Right ventricle myocardium inferior (tissue), 1 donor: Measurements from ENCODE around the gene STRADB. TPM values are rescaled to one million over a fixed set of nuclear protein-coding genes. Genes with fewer than 3 reads are reported as not detected.

Source experiments
- ATAC-seq: fragments of 200-7000 bp; cut with Tn5 transposase; one replicate; pipeline ENCODE4 v1.9.1; 2020; ENCODE audit warnings: mild to moderate bottlenecking, moderate library complexity
- DNase-seq: peaks from one replicate; pipeline ENCODE4 v3.0.0; 2021; ENCODE audit errors: missing footprints
- intact Hi-C: fragments of 100-400 bp; cut with DNase I; formaldehyde crosslinking; loops from one replicate; pipeline ENCODE4 v1.11.0; 2022
- total RNA-seq: library from RNA; stranded (reverse); fragmentation: NEBNext Ultra II Directional; extraction: Animal tissue kit (Norgen Biotek cat#: 25700); gene quantifications from one replicate; pipeline ENCODE4 v1.2.1, GENCODE V29; 2021
- donor health status: DM: no; HTN: yes; CAD: no; lungs with severe emphysema.

The STRADB gene
- total RNA-seq, 1 donor from 2014 or later = 79.1 TPM

DNA sequence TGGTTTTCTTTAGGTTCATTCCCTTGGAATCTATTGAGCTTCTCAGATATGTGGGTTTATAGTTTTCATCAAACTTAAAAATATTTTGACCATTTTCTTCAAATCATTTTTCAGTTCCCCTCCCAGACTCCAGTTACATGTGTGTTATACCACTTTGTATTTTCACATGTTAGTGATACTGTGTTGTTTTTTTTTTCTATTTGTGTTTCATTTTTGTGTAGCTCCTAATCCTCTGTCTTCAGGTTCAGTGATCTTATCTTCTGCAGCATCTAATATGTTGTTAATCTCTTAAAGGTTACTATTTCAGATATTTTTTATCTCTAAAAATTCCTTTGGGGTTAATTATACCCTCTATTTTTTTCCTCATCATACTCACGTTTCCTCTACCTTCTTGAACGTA lies 51.2 kb downstream of the STRADB start:
- ATAC-seq (no peak), DNase-seq (no peak)
- intact Hi-C loops = no loop called here

DNA sequence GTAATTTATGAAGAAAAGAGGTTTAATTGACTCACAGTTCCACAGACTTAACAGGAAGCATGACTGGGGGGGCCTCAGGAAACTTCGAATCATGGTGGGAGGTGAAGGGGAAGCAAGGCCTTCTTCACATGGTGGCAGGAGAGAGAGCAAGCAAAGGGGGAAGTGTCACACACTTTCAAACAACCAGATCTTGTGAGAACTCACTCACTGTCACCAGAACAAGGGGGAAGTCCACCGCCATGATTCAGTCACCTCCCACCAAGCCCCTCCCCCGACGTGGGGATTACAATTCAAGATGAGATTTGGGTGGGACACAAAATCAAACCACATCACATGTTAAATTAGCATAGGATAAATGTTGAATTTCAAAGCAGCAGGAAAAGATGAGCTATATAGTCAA lies 56.2 kb downstream of the STRADB start:
- no peak for ATAC-seq

DNA sequence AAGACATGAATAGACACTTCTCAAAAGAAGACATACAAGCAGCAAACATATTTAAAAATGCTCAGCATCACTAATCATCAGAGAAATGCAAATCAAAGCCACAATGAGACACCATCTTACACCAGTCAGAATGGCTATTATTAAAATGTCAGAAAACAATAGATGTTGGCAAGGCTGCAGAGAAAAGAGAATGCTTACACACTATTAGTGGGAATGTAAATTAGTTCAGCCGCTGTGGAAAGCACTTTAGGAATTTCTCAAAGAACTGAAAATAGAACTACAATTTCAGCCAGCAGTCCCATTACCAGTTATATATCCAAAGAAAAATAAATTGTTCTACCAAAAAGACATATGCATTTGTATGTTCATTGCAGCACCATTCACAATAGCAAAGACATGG lies 61.7 kb downstream of the STRADB start:
- no peak for ATAC-seq
- intact Hi-C loops = no loop called here
- DNase-seq = no peak

More for the DNA sequence above, 56.2 kb downstream of the STRADB start:
- DNase-seq = no peak
- intact Hi-C loops = no loop called here

DNA sequence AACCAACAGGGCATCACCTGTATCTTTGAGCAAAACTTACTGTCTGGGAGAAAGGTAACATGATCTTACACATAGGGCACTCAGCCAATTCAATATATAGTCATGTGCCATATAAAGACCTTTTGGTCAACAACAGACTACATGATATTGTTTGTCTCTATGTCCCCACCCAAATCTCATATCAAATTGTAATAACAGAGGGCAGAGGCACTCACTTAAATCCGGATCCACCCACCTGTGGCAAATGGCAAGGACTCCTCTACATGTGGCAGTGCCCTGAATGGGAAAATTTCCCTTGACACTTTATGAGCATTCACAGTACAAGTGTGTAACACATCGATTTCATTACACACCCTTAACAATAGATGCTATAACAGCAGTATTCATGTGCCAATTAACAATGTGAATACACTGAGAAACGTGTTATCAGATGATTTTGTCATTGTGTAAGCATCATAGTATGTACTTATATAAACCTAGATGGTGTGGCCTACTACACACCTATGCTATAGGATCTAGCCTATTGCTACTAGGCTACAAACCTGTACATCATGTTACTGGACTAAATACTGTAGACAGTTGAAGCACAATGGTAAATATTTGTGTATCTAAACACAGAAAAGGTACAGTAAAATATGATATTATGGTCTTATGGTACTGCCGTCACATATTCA lies 64.2 kb downstream of the STRADB start:
- intact Hi-C loops = no loop called here
- DNase-seq (no peak), ATAC-seq (no peak)

DNA sequence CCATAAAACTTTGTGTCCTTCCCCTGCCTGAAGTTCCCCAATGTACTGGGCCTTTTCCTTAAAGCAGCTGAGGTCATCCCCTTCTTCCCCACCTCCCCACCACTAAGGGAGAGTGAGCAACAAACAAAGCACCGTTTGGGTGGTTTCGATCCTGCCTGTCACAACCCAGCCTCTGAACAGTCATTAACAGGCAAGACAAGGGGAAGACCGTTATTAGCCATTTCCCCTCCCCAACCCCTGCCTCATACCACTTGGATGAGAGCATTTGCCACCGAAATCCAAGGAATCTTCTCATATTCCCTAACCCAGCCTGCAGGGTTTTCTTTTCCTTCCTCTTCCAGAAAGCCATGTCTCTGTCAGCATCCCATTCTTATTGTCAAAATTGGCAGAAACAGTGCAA lies 65.6 kb downstream of the STRADB start:
- DNase-seq (no peak), ATAC-seq (no peak)
- intact Hi-C loops = no loop called here

DNA sequence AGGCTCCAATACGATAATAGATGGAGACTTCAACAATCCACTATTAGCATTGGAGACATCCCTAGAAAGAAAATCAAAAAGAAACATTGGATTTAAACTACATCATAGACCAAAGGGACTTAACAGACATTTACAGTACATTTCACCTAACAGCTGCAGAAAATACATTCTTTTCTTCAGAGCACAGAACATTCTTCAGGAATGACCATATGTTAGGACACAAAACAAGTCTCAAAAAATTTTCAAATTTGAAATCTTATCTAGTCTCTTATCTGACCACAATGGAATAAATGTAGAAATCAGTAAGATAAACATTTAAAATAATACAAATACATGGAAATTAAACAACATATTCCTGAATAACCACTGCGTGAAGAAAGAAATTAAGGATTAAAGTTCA lies 68.7 kb downstream of the STRADB start:
- intact Hi-C loops = no loop called here
- no peak for DNase-seq
- no peak for ATAC-seq

DNA sequence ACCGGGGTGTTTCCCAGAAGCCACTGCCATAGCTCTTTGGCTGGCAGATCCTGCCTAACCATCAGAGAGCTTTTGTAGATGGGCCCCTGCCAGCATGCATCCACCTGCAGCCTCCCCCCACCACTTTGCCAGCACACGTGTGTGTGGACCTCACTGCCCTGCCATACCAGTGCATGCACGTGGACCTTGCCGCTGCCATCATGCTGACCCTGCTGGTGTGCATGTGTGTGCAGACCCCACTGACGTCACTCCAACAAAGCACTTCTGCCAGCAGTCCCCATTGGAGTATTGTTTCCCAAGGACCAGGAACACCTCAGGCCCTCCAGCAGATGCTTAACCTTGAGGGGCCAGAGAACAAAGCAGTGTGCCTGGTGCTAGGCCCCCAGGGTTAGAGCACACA lies 71.4 kb downstream of the STRADB start:
- ATAC-seq (no peak), DNase-seq (no peak)
- intact Hi-C loops = no loop called here

DNA sequence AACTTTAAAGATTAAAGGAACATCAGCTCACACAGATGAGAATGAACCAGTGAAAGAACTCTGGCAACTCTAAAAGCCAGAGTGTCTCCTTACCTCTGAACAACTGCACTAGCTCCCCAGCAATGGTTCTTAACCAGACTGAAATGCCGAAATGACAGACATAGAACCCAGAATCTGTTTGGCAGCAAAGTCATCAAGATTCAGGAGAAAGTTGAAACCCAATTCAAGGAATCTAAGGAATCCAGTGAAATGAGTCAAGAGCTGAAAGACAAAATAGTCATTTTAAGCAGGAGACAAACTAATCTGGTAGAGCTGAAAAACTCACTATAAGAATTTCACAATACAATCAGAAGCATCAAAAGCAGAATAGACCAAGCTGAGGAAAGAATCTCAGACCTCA lies 72.0 kb downstream of the STRADB start:
- no peak for ATAC-seq
- no peak for DNase-seq
- intact Hi-C loops = no loop called here

Other genes starting within 250 kb of the STRADB start
- gene CASP8, start 191.2 kb upstream of the STRADB start, total RNA-seq = 3.1 TPM
- gene FLACC1, start 94.4 kb upstream of the STRADB start, total RNA-seq = 6.5 TPM
- gene TRAK2, start 282 bp upstream of the STRADB start, total RNA-seq = 163 TPM
- gene TMEM237, start 191.8 kb downstream of the STRADB start, total RNA-seq = 14.6 TPM
- not detected for gene MPP4, start 246.9 kb downstream of the STRADB start, total RNA-seq